Liver (tissue), 9 donors: ENCODE measurements around the gene LEMD3. TPM values are rescaled to one million over a fixed set of nuclear protein-coding genes. Genes with fewer than 3 reads are reported as not detected.

Experiments
- DNase-seq: peaks from one replicate; pipeline ENCODE4 v3.0.0-alpha.2; 2017; ENCODE audit warnings: low spot score
- H3K27ac ChIP-seq, 2 donors: one replicate each; pipeline ENCODE4 v1.7.0; 2013; ENCODE audit warnings: inconsistent platforms in 2 of 2, low read length in 2 of 2, control low read depth in 1 of 2, low read depth in 1 of 2, mild to moderate bottlenecking in 1 of 2
- H3K27me3 ChIP-seq, 4 donors: one replicate each; pipeline versions ENCODE4 v1.6.1 to v1.7.0; 2013; ENCODE audit warnings: low read length in 3 of 4, inconsistent platforms in 1 of 4, mild to moderate bottlenecking in 1 of 4, moderate library complexity in 1 of 4; ENCODE audit not compliant: control insufficient read depth in 4 of 4, insufficient read depth in 4 of 4
- H3K36me3 ChIP-seq, 4 donors: one replicate each; pipeline versions ENCODE4 v1.6.1 to v1.7.0; 2013; ENCODE audit warnings: low read length in 3 of 4, mild to moderate bottlenecking in 3 of 4, low read depth in 1 of 4, moderate library complexity in 1 of 4; ENCODE audit not compliant: control insufficient read depth in 4 of 4, insufficient read depth in 3 of 4
- H3K4me1 ChIP-seq, 4 donors: one replicate each; pipeline versions ENCODE4 v1.6.1 to v1.7.0; 2013; ENCODE audit warnings: low read length in 3 of 4, mild to moderate bottlenecking in 3 of 4, moderate library complexity in 1 of 4; ENCODE audit not compliant: control insufficient read depth in 4 of 4, insufficient read depth in 4 of 4
- H3K4me3 ChIP-seq, 3 donors: one replicate each; pipeline versions ENCODE4 v1.6.1 to v1.7.0; 2013; ENCODE audit warnings: low read length in 3 of 3, control low read depth in 1 of 3, low read depth in 1 of 3, mild to moderate bottlenecking in 1 of 3
- H3K9ac ChIP-seq, 2 donors: one replicate each; pipeline ENCODE4 v1.7.0; 2013; ENCODE audit warnings: low read length in 2 of 2, mild to moderate bottlenecking in 2 of 2, moderate library complexity in 2 of 2, control low read depth in 1 of 2, low read depth in 1 of 2
- H3K9me3 ChIP-seq, 4 donors: one replicate each; pipeline versions ENCODE4 v1.6.1 to v1.7.0; 2013; ENCODE audit warnings: low read length in 3 of 4; ENCODE audit not compliant: control insufficient read depth in 4 of 4
- ATF3 ChIP-seq: IDR thresholded peaks from 2 replicates; pipeline ENCODE4 v1.6.1; 2016; ENCODE audit warnings: antibody characterized with exemption
- EGR1 ChIP-seq, 2 donors: IDR thresholded peaks; 2 replicates each; pipeline ENCODE4 v1.6.1; 2016 to 2018; ENCODE audit warnings: antibody characterized with exemption in 2 of 2, low read depth in 2 of 2
- FOXA1 ChIP-seq: IDR thresholded peaks from 2 replicates; pipeline ENCODE4 v1.6.1; 2016; ENCODE audit warnings: antibody characterized with exemption
- FOXA2 ChIP-seq: IDR thresholded peaks from 2 replicates; pipeline ENCODE4 v1.6.1; 2016; ENCODE audit warnings: antibody characterized with exemption
- GABPA ChIP-seq, 2 donors: IDR thresholded peaks in 1 of 2; conservative IDR thresholded peaks in 1 of 2; 2 replicates each; pipeline ENCODE4 v1.6.1; 2016; ENCODE audit warnings: antibody characterized with exemption in 2 of 2, mild to moderate bottlenecking in 1 of 2, moderate library complexity in 1 of 2
- HNF4A ChIP-seq, 2 donors: conservative IDR thresholded peaks; 2 replicates each; pipeline ENCODE4 v1.6.1; 2016; ENCODE audit warnings: antibody characterized with exemption in 2 of 2, mild to moderate bottlenecking in 2 of 2
- HNF4G ChIP-seq: IDR thresholded peaks from 2 replicates; pipeline ENCODE4 v1.6.1; 2016; ENCODE audit warnings: antibody characterized with exemption
- JUND ChIP-seq, 2 donors: IDR thresholded peaks; 2 replicates each; pipeline ENCODE4 v1.6.1; 2016; ENCODE audit warnings: antibody characterized with exemption in 2 of 2
- MAX ChIP-seq: IDR thresholded peaks from 2 replicates; pipeline ENCODE4 v1.6.1; 2016; ENCODE audit warnings: antibody characterized with exemption
- NR2F2 ChIP-seq: IDR thresholded peaks from 2 replicates; pipeline ENCODE4 v1.6.1; 2016; ENCODE audit warnings: antibody characterized with exemption
- RAD21 ChIP-seq, 2 donors: IDR thresholded peaks; 2 replicates each; pipeline ENCODE4 v1.6.1; 2016; ENCODE audit warnings: antibody characterized with exemption in 2 of 2, mild to moderate bottlenecking in 2 of 2
- REST ChIP-seq: IDR thresholded peaks from 2 replicates; pipeline ENCODE4 v1.6.1; 2016; ENCODE audit warnings: antibody characterized with exemption, mild to moderate bottlenecking
- RXRA ChIP-seq, 2 donors: IDR thresholded peaks; 2 replicates each; pipeline ENCODE4 v1.6.1; 2017 to 2018; ENCODE audit warnings: antibody characterized with exemption in 2 of 2, mild to moderate bottlenecking in 1 of 2
- TAF1 ChIP-seq: conservative IDR thresholded peaks from 2 replicates; pipeline ENCODE4 v1.6.1; 2016; ENCODE audit warnings: antibody characterized with exemption, mild to moderate bottlenecking
- YY1 ChIP-seq: IDR thresholded peaks from 2 replicates; pipeline ENCODE4 v1.6.1; 2016; ENCODE audit warnings: antibody characterized with exemption, mild to moderate bottlenecking
- ZBTB33 ChIP-seq: IDR thresholded peaks from 2 replicates; pipeline ENCODE4 v1.6.1; 2016; ENCODE audit warnings: antibody characterized with exemption
- WGBS: extraction: QIAGEN DNeasy Blood & Tissue Kit; methylation state at CpG from one replicate; pipeline ENCODE4 v1.1.7; 2013; 5-methylcytosine and 5-hydroxymethylcytosine counted together
- polyA plus RNA-seq, 2 donors: library from polyadenylated mRNA; stranded (reverse) in 1 of 2; unstranded in 1 of 2; fragments of 200-250 nt in 1 of 2; fragments of >200 nt in 1 of 2; fragmentation: Nextera tagmentation in 1 of 2; extraction: Ambion mirVana in 1 of 2; gene quantifications; one replicate each; pipeline versions ENCODE4 v1.2.1 to v1.2.3, GENCODE V29; 2013 to 2015
- total RNA-seq, 2 donors: library from RNA; depleted of rRNA; stranded (reverse); fragments of >200 nt; gene quantifications; one replicate each; pipeline ENCODE4 v1.2.3, GENCODE V29; 2014
- donor health status: healthy.
- donor health status: healthy.
- donor health status: healthy.
- donor health status: healthy.
- donor health status: healthy.

Gene LEMD3
- total and polyA plus RNA-seq, 4 donors: 3.5 to 19.5 (median 11.3) TPM

GRCh38 chr12:65139389-65139788 is 30.0 kb upstream of the LEMD3 start:
- WGBS: 70% methylated on average over 1 of the region's 1 CpG
- Histone ChIP-seq H3K4me1 (no peaks in the 10 kb centered on the region), H3K36me3 (no peaks in the 10 kb centered on the region), H3K4me3 (no peak overlapping the region), H3K9ac (no peak overlapping the region), H3K27me3 (peaks cover 0 to 2% (median 0%) of the 10 kb centered on the region in 4 donors), H3K9me3 (no peaks in the 10 kb centered on the region), H3K27ac (no peak overlapping the region)
- no peak for TF ChIP-seq JUND (IDR thresholded peaks at IDR 0.05)
- no peak for TF ChIP-seq YY1
- no peak for TF ChIP-seq TAF1
- no peak for TF ChIP-seq GABPA (IDR thresholded peaks at IDR 0.05 in 1 of 2, conservative IDR thresholded peaks at IDR 0.05 in 1 of 2)
- TF ChIP-seq HNF4A (conservative IDR thresholded peaks at IDR 0.05): no peak
- TF ChIP-seq EGR1 (IDR thresholded peaks at IDR 0.05; ENCODE audit: low read depth in 2 of 2): no peak
- TF ChIP-seq RXRA (IDR thresholded peaks at IDR 0.05): no peak
- no peak for TF ChIP-seq RAD21 (IDR thresholded peaks at IDR 0.05)
- TF ChIP-seq HNF4G: no peak
- TF ChIP-seq ATF3: no peak
- TF ChIP-seq MAX: no peak
- no peak for TF ChIP-seq ZBTB33
- no peak for DNase-seq

- DNase-seq: no peak
- Histone ChIP-seq H3K27me3 (peaks cover 0 to 2% (median 0%) of the 10 kb centered on the region in 4 donors), H3K36me3 (no peaks in the 10 kb centered on the region), H3K4me3 (no peak overlapping the region), H3K27ac (no peak overlapping the region), H3K4me1 (no peaks in the 10 kb centered on the region), H3K9ac (no peak overlapping the region), H3K9me3 (no peaks in the 10 kb centered on the region)
- TF ChIP-seq JUND (IDR thresholded peaks at IDR 0.05) (no peak), RAD21 (IDR thresholded peaks at IDR 0.05) (no peak), REST (no peak), GABPA (IDR thresholded peaks at IDR 0.05 in 1 of 2, conservative IDR thresholded peaks at IDR 0.05 in 1 of 2) (no peak), HNF4A (conservative IDR thresholded peaks at IDR 0.05) (no peak), ATF3 (no peak), RXRA (IDR thresholded peaks at IDR 0.05) (no peak), HNF4G (no peak), TAF1 (no peak), FOXA2 (no peak), FOXA1 (no peak), EGR1 (IDR thresholded peaks at IDR 0.05; ENCODE audit: low read depth in 2 of 2) (no peak), ZBTB33 (no peak), NR2F2 (no peak), YY1 (no peak)
- WGBS: 90% methylated on average over 1 of the region's 1 CpG
Measured at GRCh38 chr12:65140738-65141137, 28.6 kb upstream of the LEMD3 start.
